Panc1 (cell line): Measurements from ENCODE around the gene TRPM4.

Experiments
- POLR2AphosphoS5 ChIP-seq: IDR thresholded peaks from 2 replicates; pipeline ENCODE4 v1.6.1; 2012; ENCODE audit warnings: mild to moderate bottlenecking, low read depth, low read length, moderate library complexity
- TF ChIP-seq, protein P1 (sequence below), 2 experiments: IDR thresholded peaks; 2 replicates each; pipeline ENCODE4 v1.6.1; 2011 to 2012; ENCODE audit warnings: low read depth in 2 of 2, control low read depth in 1 of 2, low read length in 1 of 2, mild to moderate bottlenecking in 1 of 2, moderate library complexity in 1 of 2; ENCODE audit not compliant: insufficient read depth in 1 of 2

DNA sequence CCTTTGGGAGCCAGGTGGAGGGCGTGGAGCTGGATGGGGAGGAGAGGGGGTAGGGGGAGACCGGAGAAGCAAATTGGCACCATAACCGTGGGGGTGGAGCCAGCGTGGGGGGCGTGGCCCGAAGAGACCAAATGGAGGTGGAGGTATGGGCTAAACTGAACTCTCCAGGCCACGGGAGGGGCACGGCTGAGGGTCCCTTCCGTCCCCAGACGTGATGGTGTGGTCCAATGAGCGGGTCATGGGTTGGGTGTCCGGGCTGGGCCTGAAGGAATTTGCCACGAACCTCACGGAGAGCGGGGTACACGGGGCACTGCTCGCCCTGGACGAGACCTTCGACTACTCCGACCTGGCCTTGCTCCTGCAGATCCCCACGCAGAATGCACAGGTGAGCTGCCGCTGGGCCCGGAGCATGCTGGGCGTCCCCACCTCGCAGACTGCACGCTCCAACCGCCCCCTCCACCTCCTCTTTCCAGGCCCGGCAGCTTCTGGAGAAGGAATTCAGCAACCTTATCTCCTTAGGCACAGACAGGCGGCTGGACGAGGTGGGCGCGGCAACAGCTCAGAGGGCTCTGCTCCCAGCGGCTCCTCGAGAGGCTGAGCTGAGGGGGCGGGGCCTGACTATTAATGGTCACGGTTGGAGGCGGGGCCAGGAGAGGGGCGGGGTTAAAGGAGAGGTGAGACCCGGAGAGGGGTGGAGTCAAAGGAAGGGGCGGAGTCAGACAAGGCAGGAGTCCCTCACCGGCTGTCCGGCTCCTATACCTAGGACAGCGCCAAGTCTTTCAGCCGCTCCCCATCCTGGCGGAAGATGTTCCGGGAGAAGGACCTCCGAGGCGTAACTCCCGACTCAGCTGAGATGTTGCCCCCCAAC is 8.6 kb upstream of the TRPM4 start:
- TF ChIP-seq, protein P1, sequence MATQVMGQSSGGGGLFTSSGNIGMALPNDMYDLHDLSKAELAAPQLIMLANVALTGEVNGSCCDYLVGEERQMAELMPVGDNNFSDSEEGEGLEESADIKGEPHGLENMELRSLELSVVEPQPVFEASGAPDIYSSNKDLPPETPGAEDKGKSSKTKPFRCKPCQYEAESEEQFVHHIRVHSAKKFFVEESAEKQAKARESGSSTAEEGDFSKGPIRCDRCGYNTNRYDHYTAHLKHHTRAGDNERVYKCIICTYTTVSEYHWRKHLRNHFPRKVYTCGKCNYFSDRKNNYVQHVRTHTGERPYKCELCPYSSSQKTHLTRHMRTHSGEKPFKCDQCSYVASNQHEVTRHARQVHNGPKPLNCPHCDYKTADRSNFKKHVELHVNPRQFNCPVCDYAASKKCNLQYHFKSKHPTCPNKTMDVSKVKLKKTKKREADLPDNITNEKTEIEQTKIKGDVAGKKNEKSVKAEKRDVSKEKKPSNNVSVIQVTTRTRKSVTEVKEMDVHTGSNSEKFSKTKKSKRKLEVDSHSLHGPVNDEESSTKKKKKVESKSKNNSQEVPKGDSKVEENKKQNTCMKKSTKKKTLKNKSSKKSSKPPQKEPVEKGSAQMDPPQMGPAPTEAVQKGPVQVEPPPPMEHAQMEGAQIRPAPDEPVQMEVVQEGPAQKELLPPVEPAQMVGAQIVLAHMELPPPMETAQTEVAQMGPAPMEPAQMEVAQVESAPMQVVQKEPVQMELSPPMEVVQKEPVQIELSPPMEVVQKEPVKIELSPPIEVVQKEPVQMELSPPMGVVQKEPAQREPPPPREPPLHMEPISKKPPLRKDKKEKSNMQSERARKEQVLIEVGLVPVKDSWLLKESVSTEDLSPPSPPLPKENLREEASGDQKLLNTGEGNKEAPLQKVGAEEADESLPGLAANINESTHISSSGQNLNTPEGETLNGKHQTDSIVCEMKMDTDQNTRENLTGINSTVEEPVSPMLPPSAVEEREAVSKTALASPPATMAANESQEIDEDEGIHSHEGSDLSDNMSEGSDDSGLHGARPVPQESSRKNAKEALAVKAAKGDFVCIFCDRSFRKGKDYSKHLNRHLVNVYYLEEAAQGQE (IDR thresholded peaks at IDR 0.05; ENCODE audit: insufficient read depth in 1 of 2, low read depth in 2 of 2, low read length in 1 of 2), result peak; percentile 84 to 89
- TF ChIP-seq POLR2AphosphoS5, result no peak; the same call in 1 of the 2 replicates
